RPMI8226 (cell line): ENCODE measurements around the gene ECM2.
A peak's percentile ranks its signal among the peaks of the same experiment; 100 is the strongest.

Experiments
- DNase-seq: peaks from one replicate; pipeline ENCODE4 v3.0.0-alpha.2; 2015

ECM2 gene

DNA sequence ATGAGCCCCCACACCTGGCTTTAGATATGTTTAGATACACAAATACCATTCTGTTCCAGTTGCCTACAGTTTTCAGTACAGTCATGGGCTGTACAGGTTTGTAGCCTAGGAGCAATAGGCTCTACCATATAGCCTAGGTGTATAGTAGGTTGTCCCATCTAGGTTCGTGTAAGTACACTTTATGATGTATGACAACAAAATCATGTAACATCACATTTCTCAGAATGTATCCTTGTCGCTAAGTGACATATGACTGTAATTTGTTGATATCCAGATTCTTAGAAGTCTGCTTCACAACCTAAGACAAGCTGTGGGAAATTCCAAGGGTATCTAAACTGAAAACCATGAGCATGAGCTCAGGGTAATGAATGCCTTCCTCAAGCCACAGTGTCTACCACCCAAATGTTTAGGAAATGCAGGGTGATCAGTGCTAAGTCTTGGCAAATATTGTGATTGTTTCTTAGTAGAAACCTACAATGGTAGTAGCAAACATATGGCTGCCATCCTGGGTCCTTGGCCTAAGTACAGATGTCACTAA, 8.4 kb downstream of the ECM2 start:
- no peak for DNase-seq

- no peak for DNase-seq
Measured at GRCh38 chr9:92525306-92525705, 10.5 kb downstream of the ECM2 start.

GRCh38 chr9:92524881-92525280, 10.9 kb downstream of the ECM2 start:
- DNase-seq = no peak

GRCh38 chr9:92522983-92523970, 12.5 kb downstream of the ECM2 start:
- DNase-seq = no peak

- DNase-seq = no peak
Measured at GRCh38 chr9:92520837-92521236, 15.0 kb downstream of the ECM2 start.

- DNase-seq = no peak
Measured at GRCh38 chr9:92518199-92518598, 17.6 kb downstream of the ECM2 start.

DNA sequence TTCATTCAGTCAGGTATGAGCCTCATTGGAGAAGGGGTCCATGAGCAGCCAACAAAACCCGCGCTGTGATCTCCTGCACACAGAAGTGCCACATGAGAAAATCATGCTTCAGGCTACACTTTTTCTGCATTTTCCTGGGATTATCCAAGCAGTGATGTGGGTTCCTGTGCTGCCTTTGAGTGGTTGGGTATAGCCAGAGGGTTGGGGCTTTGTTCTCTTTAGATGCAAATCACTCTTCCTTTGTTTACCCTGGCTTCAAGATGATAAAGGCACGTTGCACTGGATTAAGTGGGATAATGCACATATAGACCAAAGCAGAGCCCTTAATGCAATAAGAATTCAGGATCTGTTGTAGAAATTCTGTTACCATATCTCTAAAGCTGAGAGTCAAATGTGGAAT, 18.7 kb downstream of the ECM2 start:
- DNase-seq = no peak

DNA sequence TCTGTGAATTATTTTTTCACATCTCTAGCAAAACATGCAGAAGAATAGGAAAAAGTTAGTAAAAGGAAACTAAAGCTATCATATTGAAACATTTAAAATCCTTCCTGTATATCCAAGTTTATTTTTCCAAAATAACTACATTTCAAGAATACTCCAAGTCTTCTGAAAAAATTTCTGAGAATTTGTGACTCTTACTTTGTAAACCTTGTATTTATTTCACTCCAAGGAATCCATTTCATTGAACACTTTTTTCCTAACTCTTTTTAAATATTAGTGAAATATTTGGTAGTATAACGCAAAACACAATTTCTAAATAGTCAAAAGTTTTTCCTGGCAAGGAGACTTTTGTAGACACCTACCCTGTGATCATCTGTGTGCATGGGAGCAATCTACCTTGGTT, 19.3 kb downstream of the ECM2 start:
- DNase-seq = no peak

- no peak for DNase-seq
Measured at GRCh38 chr9:92514635-92515034, 21.2 kb downstream of the ECM2 start.

- DNase-seq = no peak
Measured at GRCh38 chr9:92513349-92513748, 22.4 kb downstream of the ECM2 start.

DNA sequence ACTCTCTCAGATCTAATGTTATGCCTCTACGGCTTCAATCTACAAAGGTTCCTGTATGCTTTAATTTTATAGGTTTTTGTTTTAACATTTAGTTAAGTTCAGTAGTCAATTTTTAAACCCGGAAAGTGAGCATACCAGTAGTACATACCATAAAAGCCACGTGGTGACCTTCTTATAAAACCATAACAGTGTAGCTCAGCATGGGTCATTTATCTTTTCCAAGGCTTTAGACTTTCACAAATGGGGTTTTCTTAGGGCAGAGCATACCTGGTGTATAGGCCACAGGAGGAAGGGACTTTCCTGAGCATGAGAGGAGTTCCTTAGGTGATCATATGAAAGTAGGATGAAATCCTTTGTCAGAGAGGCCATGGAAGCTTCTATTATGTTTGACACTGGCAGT, 23.2 kb downstream of the ECM2 start:
- no peak for DNase-seq

DNA sequence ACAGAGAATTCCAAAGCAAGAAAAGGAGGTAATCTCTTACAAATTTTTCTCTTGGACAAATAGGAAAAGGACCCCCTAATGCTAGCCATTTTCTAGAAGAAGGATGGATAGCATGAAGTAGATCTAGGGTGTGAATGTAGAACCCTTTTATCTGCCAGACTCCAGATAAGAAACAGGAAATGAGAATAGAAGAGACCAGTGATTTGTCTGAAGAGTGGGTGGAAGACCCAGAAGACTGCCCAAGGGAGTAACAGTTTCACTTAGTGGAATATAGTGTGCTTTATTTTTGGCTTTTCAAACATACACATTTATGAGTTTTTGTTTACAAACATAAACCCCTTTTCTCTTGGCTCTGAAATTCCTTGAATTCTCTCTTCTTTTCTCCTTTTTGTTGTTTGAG, 25.0 kb downstream of the ECM2 start:
- DNase-seq = no peak

- no peak for DNase-seq
Measured at GRCh38 chr9:92509050-92509449, 26.7 kb downstream of the ECM2 start.

DNA sequence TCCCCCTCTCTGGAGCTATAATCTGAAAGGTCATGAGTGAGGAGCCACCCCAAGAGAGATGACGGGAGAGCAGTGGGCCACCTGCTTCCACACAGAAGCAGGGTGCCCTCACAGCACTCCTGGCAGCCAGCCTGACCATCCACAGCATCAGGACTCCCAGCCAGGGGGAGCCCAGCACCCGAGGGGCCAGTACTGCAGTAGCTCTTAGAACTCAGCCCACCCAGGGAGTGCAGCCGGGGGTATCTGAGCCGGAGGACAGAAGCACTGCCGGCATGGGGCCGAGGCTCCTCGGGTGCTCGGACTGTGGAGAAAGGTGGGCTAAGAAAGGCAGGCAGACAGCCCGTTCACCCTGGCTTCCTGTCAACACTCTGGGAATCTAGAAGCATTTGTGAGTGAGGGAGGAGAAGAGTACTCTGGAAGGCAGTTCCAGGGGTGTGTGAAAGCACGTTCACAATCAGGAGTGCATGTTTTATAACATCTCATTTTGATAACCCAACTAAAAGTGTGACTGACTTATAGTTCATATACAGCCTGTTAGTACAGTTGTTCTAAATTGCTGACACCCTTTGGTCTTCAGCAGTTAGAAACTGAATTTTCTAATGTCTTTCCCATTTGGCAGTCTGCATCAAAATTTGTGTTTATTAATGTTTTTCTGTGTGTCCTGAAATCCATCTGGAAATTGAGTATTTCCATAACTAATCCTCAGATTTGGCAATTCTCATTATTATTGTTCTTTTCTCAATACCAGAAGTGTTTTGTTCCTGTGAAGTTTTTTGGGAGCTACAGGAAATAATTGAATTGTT, 27.6 kb downstream of the ECM2 start:
- DNase-seq = no peak

- no peak for DNase-seq
Measured at GRCh38 chr9:92507496-92507895, 28.3 kb downstream of the ECM2 start.

DNA sequence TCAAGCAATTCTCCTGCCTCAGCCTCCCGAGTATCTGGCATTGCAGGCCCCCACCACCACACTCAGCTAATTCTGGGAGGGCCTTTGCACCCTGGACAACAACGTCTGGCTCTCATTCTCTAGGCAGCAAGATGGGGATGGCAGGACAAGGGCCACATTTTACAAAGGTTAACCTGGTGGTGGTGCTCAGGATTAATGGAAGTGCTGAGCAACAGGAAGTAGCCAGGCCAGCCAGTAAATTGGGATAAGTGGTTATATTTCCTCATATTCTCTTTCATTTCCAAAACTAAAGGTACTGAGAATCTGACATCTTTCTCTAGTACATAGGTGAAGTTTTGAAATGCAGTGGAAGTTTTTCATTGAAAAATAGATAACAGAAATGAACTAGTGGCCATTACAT, 28.8 kb downstream of the ECM2 start:
- no peak for DNase-seq

DNA sequence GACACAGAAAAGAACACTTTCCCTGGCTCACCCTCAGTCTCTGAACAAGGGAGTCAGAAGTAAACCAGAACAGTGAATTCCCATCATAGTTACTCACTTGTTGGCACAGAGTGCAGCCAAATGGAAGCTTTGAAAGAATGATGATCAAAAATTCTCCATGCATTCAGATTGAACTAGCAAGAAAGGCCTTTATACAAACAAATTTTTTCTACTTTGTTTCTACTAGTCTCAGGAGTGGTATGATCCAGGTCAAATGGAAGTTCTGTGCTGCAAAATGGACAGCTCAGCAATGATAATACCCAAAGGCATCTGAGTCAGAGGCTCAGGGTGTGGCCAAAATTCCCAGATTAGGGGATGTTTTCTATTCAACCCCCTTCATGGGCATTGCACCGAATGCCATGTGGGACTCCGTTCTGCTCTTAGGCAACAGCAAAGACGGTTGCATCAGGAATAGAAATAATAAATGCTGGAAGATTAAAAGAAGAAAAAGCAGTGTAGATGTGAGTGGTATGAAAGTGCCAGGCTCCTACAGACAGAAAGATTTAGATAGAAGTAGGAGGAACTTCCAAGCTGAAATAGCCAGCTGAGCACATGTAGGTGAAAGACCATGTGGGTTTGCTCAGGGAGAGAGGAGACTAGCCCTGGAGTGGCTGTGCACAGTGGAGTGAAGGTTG, 29.5 kb downstream of the ECM2 start:
- no peak for DNase-seq

DNA sequence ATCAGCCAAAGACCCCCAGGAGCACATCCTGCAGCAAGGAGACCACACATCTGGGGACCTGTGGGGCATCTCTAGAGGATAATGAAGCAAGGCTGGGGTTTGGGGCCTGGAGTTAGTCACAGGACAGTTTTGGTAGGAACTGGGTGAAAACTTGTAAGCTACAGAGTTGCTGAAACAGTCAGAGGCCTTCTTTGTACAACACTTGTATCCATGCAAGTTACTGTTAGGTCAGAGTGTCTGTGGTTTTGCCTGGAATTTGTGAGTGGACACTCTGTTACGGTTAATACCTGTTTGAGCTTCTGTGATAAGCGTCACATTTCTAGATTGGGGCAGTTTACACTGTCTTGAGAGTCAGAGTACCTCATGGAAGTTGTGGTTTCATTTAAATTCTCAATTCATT, 30.9 kb downstream of the ECM2 start:
- DNase-seq = no peak

DNA sequence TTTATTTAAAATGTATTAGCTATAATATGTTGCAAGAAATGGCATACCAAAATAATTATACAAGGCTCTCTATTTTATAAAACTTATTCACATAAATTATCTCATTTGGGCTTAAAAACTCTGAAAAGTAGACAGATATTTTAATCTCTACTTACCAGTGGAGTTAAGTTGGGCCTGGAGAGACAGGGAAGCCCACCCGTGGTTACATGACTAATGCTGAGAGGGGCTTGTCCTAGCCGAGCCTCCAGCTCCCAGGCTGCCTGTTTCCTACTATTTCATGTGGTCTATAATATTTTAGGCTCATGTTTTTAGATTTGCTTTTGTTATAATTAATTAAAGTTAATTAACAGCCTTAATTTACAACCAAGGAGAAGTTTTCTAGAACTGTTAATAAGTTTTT, 32.6 kb downstream of the ECM2 start:
- no peak for DNase-seq

GRCh38 chr9:92501671-92502393, 34.0 kb downstream of the ECM2 start:
- DNase-seq = peak; percentile 40

GRCh38 chr9:92500725-92501124, 35.1 kb downstream of the ECM2 start:
- no peak for DNase-seq

DNA sequence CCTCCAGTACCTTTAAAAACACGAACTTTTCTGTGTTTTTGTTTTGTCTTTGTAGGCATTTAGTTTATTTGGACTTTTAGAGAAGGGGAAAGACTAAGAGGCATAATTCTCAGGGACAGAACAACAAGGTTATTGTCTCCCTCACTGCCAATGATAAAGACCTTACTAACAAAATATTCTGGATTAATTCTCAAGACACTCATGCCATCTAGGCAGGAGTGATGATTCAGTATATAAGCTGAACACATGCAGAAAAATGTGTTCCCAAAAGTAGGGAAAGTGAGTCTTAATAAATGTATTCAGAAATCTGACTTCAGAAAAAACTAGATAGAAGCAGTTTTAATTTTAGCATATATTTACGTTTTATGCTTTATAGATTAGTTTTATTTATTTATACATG, 36.1 kb downstream of the ECM2 start:
- DNase-seq = no peak
